ENCODE measurements around the gene CDC42EP3.

The CDC42EP3 gene

GRCh38 chr2:37635504-37636380 lies 35.7 kb downstream of the CDC42EP3 start:
- peak; percentile 94 for DNase-seq

- no peak for DNase-seq
Observed at GRCh38 chr2:37634914-37635503, 36.4 kb downstream of the CDC42EP3 start.

GRCh38 chr2:37633845-37634244 lies 37.6 kb downstream of the CDC42EP3 start:
- DNase-seq = no peak

GRCh38 chr2:37633234-37633633 lies 38.2 kb downstream of the CDC42EP3 start:
- DNase-seq = no peak

GRCh38 chr2:37632310-37632709 lies 39.1 kb downstream of the CDC42EP3 start:
- DNase-seq = no peak

GRCh38 chr2:37631698-37632097 lies 39.7 kb downstream of the CDC42EP3 start:
- DNase-seq = no peak

- no peak for DNase-seq
Observed at GRCh38 chr2:37631292-37631691, 40.1 kb downstream of the CDC42EP3 start.

- no peak for DNase-seq
Observed at GRCh38 chr2:37630776-37631175, 40.7 kb downstream of the CDC42EP3 start.

- no peak for DNase-seq
Observed at GRCh38 chr2:37630301-37630700, 41.1 kb downstream of the CDC42EP3 start.

- DNase-seq = no peak
Observed at GRCh38 chr2:37629529-37629928, 41.9 kb downstream of the CDC42EP3 start.

GRCh38 chr2:37627710-37628109 lies 43.7 kb downstream of the CDC42EP3 start:
- DNase-seq = no peak

- DNase-seq = peak; percentile 88
Observed at GRCh38 chr2:37625796-37626571, 45.5 kb downstream of the CDC42EP3 start.

GRCh38 chr2:37625156-37625555 lies 46.3 kb downstream of the CDC42EP3 start:
- DNase-seq = no peak

GRCh38 chr2:37623971-37624900 lies 47.2 kb downstream of the CDC42EP3 start:
- peak; percentile 84 for DNase-seq

GRCh38 chr2:37623406-37623805 lies 48.0 kb downstream of the CDC42EP3 start:
- DNase-seq = peak; percentile 63

GRCh38 chr2:37622450-37623100 lies 48.9 kb downstream of the CDC42EP3 start:
- no peak for DNase-seq

GRCh38 chr2:37621199-37621598 lies 50.2 kb downstream of the CDC42EP3 start:
- DNase-seq = no peak

GRCh38 chr2:37619959-37620300 lies 51.5 kb downstream of the CDC42EP3 start:
- no peak for DNase-seq

GRCh38 chr2:37619230-37619958 lies 52.0 kb downstream of the CDC42EP3 start:
- DNase-seq = no peak

- no peak for DNase-seq
Observed at GRCh38 chr2:37618326-37618725, 53.1 kb downstream of the CDC42EP3 start.
